DMS 273 treated with DMSO at 0.1 percent for 48 hours (cell line): Measurements from ENCODE around the gene BCL2.
"Not testable (repeated sequence)": the region's sequence is repeated elsewhere in the genome, so short reads cannot be mapped to it uniquely, and the experiment has no call there.

Source experiments
- DNase-seq: peaks from one replicate; lab custom pipeline; 2025; lab: John Stamatoyannopoulos, UW

The BCL2 gene

DNA sequence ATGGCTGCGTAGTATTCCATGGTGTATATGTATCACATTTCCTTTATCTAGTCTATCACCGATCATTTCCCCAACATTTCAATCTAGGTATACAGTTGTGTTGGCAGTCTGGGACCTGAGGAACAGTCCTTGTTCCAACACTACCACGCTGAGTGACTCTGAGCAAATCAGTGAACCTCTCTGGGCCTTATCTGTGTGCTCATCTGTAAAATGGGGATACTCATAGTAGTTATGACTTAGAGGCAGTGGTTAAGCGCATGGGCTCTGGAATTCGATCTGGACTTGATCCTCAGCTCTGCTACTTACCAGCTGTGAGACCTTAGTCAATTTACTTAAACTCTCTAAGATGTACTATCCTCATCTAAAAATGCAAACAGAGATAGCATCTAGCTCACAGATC is 85.1 kb downstream of the BCL2 start:
- DNase-seq = no peak

DNA sequence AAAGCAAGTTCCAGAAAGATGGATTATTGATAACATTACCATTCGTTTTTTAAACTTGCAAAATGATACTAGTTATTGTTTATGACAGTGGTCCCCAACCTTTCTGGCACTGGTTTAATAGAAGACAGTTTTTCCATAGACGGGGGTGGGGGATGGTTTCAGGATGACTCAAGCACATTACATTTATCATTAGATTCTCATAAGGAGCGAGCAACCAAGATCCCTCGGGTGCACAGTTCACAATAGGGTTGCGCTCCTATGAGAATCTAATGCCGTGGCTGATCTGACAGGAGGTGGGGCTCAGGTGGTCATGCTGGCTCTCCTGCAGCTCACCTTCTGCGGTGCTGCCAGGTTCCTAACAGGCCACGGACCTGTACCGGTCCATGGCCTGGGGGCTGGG is 86.2 kb downstream of the BCL2 start:
- DNase-seq = no peak

DNA sequence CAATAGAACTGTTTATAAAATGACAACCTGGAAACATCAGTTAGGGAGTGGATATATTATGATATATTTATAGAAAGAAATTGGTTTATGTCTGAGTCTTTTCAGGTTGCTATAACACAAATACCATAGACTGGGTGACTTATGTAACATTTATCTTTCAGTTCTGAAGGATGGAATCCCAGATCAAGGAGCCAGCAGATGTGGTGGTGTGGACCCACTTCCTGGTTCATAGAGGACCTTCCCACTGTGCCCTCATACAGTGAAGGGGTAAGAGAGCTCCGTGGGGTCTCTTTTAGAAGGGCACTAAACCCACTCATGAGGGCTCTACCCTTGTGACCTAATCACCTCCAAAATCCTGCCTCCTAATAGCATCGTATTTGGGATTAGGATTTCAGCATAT is 86.7 kb downstream of the BCL2 start:
- no peak for DNase-seq

DNA sequence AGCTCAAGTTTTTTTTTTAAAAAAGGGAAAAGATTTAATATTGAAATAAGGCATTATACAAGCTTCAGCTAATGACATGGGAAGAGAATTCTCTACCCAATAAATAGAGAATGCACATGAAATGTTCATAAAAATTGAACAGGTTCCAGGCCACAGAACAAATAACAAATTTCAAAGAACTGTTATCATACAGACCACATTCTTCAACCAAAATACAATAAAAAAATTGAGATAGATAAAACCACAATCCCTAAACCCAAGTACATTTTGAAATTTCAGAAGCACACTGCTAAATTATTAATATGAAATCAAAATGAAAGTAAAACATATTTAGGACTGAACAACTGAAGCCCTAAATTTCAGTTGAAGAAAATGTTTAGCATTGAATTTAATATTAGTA is 89.6 kb downstream of the BCL2 start:
- no peak for DNase-seq

DNA sequence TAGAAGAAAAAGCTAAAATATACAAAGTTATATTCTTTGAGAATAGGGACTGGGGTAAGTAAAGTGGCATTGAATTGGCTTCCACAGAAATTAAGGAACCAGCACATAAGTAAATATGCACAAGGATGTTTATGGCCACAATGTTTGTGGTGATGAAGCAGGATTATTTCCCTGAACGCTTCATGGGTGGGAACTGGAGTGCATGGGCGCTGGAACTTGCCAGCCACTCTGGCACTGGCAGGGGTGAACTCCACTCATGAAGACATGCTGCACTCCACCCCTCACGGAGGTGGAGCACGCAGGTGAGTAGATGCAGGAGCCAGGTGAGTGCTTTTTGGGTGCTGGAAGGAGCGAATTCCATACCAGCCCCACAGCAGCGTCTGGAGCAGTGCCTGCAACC is 94.1 kb downstream of the BCL2 start:
- DNase-seq = no peak

DNA sequence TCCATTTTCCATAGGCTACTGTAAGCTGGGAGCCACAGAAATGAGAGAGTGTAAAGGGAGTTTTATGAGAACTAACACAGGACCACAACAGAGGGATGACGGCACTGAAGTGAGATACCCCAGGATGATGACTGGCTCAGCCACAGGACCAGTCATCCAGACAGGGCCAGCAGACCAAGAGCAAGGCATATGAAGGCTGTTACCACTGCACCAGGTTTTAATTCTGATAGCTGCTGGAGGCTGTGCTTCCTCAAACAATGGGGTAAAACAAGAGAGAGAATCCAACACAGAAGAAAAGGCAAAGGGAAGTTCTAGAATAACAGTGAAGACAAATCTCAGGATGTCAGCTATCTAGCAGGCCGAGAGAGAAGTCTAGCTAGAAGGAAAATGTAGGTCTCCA is 94.9 kb downstream of the BCL2 start:
- no peak for DNase-seq

DNA sequence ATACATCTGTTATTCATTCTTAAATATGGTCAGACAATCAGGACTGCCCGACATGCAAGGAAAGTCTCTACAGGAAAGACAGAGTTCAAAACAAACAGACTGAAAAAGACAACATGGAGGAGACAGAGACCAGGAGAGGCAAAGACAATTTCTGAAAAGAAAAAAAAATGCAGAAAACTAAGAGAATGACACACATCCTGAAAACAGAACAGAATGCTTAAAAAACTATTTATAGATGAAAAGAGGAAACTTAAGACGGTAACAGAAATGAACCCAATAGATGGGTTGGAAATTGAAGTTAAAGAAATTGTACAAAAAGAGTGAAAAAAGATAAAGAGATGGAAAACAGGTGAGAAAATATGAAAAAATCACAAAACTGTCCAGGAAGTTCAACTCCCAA is 95.7 kb downstream of the BCL2 start:
- DNase-seq = no peak

DNA sequence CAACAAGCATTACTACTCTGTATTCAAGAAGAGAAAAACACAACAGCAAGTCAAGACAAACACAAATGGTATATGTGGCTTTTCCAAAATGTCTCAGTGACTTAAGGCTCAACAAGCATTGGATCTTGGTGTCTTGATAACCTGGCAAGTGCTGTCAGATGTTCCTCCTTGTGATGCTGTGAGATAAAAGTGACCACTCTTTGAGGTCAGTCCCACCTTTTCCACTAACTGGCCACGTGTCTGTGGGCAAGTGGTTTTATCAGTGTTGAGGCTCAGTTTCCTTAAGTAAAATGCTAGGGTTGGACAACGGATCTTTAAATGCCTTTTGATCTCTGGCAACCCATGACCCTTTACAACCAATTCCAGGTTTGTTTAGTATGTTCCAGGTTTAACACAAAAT is 98.7 kb downstream of the BCL2 start:
- no peak for DNase-seq

DNA sequence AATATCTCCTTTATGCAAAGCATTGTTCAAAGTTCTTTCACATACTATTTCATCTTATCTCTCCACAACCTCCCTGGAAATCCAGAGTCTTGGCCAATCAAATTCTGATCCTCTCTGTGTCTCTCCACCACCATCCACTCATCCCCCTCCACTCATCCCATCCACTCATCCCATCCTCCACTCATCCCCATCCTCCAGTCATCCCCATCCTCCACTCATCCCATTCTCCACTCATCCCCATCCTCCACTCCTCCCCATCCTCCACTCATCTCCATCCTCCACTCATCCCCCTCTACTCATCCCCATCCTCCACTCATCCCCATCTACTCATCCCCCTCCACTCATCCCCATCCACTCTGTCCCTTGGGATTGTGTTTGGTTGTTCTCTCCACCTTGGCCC is 101.1 kb downstream of the BCL2 start:
- DNase-seq = no peak

DNA sequence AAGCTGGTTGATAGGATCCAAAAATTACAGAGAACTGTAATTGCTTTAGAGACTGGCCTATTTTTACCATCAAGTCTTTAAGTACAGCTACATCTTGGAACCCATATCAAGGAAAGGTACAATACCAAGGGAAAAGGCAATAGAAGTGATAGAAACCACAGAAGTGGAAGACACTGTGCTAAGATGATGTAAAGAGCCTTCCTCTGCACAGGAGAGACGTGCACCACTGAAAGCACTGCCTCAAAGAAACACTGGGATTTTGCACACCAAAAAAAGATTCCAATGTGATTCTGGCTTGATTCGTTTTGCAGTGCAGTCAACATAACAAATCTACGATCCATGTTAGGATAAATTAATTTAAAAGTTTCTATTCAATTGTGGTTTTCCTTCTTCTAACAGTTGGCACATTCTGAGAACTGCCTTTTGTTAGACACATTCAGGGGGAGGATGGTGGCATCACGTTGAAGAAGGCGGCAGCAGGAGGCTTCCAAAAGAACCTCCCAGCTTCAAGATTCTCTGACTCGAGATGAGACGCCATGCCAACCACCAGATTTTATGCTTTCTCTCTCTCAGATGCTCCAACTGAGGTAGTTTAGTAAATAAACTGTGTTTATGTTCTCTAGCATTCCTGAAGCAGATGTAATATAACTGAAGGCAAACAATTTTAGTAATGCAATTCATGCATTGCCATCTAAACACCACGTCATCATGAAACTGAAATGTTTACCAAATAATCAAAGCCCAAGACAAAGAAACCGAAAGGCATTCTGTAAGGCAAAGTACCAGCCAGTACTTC is 102.9 kb downstream of the BCL2 start:
- no peak for DNase-seq

DNA sequence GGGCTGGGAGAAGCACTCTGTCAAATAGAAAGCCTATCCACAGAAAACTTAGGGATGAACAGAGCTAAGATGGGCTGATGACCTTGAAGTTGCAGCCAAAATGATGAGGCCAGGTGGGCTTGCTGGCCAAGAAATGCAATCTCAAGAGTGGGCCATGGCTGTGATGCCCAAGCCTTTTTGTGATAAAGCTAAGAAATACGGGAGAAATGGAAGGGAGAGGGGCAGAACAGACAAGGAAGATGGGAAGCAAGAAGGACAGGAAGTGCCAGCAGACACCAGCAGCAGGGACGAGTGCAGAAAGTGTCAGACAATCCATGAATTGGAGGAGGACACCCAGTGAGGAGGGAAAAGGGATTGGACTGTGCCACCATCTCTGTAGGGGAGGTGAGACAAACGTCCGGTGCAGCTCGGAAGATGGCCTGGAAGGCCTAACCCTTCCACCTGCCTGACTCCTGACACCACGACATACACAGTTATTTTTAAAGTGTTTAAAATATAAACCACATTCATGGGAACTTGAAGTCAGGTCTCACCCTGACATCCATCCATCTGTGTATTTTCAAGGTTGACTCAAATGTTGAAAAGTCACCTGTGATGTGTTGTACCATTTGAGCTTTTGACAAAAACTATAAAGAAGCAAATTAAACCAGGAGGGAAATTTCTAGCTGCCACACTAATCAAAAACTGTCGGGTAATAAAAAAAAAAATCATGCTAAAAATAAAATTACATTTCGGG is 105.5 kb downstream of the BCL2 start:
- DNase-seq = no peak

DNA sequence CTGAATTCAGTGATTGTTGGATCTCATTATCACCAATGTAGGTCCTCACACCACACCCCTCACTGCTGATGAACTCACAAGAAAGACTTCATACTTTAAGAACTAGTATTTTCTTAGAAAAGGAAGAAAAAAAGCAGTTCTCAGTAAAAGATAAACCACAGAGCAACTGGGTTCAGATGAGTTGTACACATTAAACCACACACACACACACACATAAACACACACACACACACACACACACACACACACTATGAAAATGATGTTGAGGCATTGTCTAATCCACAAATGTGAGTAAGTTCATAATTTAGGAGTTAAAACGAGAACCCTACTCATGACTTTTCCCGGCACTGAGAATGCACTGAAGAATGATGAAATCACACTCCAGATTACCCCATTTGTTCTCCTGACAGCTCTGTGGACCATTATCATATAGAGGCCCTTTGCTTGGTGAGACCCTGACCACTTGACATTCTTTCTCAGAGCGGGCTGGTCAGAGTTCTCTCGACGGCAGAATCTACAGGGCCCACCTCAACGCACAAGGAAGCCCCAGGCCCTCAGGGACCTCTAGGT is 106.2 kb downstream of the BCL2 start:
- DNase-seq = no peak

DNA sequence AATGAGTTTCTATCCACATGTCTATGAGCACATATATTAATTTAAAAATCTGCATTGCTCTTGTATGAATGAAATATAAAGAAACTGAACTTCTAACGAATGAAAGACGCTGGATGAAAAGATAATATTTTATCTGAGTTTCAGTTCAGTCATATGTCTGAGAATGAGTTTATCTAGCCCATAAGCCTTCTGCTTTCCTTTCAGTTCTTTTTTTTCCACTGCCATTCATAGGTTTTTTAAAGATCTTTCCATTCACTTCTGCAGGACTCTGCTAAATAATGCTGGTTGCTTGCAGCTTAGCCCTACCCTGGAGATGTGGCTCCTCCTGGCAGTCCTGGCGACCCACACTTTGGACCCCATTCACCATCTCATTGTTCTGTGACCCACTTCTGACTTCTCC is 109.0 kb downstream of the BCL2 start:
- DNase-seq = no peak

DNA sequence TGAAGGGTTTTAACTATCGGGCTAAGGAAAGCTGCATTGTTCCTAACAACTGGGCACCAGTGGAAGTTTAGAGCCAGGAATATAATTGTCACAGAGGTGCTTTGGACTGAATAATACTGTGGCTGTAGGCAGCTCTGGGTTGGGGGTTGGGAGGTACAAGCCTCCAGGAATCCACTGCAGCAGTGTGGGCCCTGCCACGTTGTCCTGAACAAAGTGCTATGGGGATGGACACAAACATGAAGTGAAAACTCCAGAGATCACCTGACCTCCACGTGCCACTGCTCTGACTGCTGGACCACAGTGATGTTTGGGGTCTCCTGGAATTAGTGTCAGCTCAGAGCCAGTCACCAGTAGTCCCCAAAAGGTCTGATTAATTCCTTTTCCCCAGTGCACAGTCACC is 110.9 kb downstream of the BCL2 start:
- no peak for DNase-seq

DNA sequence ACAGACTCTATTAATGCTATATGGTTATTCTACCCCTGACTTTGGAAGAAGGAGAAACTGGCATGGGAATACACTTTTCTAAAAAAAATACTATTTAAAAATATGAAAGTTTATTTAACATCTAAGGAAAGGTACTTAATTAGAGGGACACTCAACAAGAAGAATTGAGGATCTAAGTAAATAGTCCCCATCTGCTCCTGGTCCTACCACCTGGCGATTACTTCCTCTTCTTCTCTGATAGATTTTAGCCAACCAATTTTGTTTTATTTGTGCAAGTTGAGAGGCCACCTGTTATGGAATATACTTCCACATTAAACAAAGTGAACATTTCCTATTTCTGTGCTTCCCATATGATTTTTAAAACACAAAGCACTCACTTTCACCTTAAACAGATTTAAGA is 111.7 kb downstream of the BCL2 start:
- DNase-seq = no peak

DNA sequence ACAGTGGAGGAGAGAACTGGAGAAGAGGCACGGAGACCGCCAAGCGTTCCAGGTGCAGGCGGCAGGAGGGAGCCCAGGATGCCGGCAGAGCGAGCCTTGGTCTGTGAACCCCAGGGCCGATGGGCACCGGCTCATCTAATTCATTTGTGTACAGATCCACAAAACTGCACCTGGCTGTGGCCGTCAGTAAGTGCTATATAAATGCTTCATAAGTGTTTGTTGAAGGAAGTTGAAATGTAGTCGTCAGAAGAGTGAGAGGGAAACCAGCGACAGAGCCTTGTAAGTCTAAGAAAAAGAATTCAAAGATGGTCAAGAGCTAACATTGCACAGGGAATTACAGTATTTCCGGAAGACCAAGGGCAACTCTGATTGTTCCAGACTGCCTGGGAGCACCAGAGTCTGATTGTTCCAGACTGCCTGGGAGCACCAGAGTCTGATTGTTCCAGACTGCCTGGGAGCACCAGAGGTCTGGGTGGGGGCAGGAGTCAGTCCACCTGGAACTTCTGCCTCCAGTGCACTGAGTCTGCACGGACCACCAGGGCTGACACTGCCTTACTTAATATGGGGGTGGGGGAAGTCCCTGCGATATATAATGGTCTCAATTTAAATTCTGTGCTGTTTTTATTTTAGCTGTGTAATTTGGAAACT is 112.3 kb downstream of the BCL2 start:
- no peak for DNase-seq

DNA sequence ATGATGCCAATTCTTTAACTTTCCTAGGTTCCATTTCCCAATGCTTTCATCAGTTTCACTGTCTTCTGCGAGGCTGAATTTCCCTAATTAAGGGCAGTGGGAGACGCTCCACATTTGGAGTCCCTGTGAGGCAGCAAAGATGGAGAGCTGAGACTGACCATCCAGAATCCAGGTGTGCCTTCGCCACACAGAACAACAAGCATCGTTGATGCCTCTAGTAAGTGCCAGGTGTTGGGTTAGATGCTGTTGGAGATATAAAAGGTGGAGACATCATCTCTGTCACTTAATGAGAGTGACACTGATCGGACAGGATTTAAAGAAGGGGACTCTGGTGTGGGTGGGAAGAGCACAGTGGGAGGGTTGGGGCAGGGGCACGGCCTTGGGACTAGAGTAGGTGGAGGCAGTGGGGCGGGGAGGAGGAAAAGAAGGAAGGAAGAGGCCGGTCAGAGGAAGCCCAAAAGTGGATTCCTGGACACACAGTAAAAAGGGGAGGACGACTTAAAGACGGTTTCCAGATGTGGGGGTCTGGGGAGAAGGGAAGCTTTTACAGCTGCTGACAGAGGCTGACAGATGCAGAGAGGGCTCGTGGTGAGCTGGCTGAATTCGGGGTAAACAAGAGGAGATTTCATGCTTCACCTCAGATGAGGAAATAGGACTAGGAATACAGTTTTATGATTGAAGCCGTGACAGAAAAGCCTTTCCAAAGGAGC is 113.0 kb downstream of the BCL2 start:
- no peak for DNase-seq

DNA sequence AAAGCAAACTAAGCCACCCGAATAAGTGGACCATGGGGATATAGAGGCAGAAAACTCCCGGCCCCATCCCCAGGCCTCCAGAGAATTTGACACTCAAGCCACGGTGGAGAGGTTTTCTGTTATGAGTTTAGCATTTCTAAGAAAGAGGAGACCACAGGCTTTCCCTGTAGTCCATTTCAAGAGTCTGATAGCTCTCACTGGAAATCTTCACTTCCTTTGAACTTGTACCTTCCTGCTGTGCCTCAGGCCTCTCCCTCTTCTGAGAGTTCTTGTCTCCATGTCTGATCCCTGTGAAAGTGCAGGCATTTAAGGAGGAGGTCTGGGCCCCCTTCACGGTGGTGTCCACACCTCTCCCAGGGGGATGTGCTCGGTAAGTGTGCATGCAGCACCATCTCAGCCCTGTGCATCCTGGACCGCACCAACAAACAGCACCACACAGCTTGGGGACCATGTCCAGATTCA is 113.7 kb downstream of the BCL2 start:
- DNase-seq = no peak

DNA sequence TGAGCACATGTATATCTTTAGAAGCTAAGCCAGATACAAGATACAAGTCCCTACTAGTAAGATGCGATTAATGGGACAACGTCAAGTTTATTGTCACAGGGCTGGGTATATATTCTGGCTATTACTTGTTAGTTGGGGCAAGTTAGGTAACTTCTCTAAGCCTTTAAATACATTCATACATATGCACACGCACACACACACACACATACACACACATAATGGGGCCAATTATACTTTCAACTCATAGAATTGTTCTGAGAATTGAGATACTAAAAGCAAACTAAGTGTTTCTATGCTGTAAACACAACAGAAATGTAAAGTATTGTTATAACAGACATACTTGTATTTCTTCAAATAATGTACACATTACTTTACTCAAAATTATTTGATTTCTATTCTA is 116.1 kb downstream of the BCL2 start:
- no peak for DNase-seq

DNA sequence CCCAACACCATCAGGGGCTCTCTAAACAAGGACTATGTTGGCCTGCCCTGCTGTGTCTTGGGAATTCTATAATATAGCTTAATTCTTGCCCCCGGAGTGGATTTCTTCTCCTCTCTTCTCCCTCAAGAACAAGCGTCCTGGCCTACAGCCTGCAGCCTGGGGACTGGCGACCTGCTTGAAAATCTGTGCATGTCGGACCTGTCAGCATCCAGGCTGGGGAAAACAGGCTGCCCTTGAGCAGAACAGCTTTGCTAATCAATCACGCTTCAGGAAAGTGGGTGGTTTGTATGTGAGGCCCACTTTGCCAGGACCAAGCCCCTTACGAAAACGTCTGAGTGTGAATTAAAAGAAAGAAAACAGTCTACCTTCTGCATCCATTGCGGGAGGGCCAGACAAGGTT is 116.7 kb downstream of the BCL2 start:
- no peak for DNase-seq

DNA sequence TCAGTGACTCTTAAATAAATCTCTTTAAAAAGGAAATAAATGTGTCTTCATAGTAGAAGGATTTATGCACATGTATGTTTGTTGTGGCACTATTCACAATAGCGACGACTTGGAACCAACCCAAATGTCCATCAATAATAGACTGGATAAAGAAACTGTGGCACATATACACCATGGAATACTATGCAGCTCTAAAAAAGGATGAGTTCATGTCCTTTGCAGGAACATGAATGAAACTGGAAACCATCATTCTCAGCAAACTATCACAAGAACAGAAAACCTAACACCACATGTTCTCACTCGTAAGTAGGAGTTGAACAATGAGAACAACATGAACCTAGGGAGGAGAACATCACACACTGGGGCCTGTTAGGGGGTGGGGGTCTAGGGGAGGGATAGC is 118.1 kb downstream of the BCL2 start:
- not testable (repeated sequence) for DNase-seq

DNA sequence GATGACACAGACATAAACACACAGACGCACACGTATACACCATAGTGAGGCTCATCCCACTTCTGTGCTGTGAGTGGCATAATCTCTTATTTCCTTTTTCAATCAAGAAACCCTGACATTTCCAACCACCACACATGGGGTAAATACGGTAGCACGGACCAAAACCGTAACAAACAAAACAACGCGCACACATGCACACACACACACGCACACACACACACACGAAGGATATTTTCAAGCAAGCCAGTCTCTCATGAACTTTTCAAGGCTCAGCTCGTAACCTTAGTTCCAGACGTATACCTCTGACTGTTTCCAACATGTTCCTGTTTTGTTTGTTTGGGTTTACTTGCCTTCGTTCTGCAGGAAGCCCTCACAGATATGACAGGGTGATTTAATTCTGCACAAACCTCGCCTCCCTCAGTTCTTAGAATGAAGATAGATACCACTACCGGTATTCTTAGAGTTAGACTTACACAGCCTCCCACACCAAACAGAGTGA is 119.8 kb downstream of the BCL2 start:
- no peak for DNase-seq
